K562 treated with DMSO at 1 percent for 24 hours (cell line): ENCODE results near the gene GAB2. TPM values are rescaled to one million over a fixed set of nuclear protein-coding genes. Genes with fewer than 3 reads are reported as not detected.

Source experiments
- total RNA-seq: library from RNA; unstranded; fragments of 300-600 nt; gene quantifications from 2 replicates; pipeline ENCODE4 v1.2.3, GENCODE V29; 2022; ENCODE audit warnings: low read depth; ENCODE audit not compliant: insufficient read depth

Gene GAB2, protein sequence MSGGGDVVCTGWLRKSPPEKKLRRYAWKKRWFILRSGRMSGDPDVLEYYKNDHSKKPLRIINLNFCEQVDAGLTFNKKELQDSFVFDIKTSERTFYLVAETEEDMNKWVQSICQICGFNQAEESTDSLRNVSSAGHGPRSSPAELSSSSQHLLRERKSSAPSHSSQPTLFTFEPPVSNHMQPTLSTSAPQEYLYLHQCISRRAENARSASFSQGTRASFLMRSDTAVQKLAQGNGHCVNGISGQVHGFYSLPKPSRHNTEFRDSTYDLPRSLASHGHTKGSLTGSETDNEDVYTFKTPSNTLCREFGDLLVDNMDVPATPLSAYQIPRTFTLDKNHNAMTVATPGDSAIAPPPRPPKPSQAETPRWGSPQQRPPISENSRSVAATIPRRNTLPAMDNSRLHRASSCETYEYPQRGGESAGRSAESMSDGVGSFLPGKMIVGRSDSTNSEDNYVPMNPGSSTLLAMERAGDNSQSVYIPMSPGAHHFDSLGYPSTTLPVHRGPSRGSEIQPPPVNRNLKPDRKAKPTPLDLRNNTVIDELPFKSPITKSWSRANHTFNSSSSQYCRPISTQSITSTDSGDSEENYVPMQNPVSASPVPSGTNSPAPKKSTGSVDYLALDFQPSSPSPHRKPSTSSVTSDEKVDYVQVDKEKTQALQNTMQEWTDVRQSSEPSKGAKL
- total RNA-seq = 36.0 and 38.7 TPM in 2 replicates

GRCh38 chr11:78417175-78417887, at the start of gene GAB2:
Gene GAB2 (minus strand): TSS chr11:78417820. CDS start chr11:78417720, 100 bp downstream.

DNA sequence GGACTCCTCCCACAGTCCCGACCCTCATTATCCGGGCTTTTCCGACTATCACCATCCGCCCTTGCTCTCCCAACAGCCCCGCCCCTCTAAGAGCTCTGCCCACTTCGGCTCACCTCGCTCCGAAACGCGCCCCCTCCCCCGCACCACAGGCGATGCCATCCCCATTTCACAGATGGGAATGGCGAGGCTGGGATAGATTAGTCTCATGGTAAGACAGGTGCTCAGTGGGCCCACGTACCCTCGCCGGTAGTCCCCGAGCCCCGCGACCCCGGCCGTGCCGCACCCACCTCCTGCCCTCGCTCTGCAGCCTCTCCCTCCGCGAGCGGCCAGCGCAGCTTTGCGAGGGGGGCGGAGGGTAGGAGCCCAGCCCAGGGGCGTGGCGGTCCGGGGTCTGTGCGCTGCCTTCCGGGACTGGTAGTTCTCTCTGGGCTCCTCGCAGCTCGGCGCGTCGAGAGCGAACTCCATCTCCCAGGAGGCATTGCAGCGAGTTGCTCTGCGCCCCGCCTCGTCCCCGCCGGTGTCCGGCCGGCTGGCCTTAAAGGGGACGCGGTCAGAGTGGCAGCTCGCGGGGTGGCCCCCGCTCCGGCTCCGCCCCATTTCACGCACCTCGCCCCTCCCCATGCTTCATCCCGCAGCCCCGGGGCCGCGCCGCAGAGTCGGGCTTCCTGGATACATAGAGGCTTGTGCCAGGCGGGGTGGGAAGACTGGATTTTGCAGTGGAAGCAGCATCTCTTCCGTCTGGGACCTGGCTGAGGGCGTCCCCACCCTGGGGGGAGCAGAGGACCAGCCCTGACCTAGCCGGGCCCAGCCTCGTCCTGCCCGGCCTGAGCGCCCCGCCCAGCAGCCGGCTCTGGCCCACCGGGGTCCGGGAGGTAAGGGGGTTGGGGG, 229.1 kb downstream of the GAB2 start, which contains the start of the genes KCTD21 and USP35:
KCTD21 (minus strand) TSS at position 341 of the 888 bp plus-strand sequence. CDS start 14,072 bp downstream, outside the sequence.
USP35 (plus strand) TSS at position 634 of the 888 bp plus-strand sequence. CDS start 7,327 bp downstream, outside the sequence.

Other genes with a start within 250 kb of the GAB2 start
- gene KCTD21, start 229.2 kb downstream of the GAB2 start, total RNA-seq = 9.1 and 9.9 TPM in 2 replicates
- 8.9 and 9.9 TPM in 2 replicates for gene USP35, start 228.9 kb downstream of the GAB2 start, total RNA-seq
- 16.6 and 19.0 TPM in 2 replicates for gene NARS2, start 157.0 kb upstream of the GAB2 start, total RNA-seq